Measurements from ENCODE around the gene FADD.

DNA sequence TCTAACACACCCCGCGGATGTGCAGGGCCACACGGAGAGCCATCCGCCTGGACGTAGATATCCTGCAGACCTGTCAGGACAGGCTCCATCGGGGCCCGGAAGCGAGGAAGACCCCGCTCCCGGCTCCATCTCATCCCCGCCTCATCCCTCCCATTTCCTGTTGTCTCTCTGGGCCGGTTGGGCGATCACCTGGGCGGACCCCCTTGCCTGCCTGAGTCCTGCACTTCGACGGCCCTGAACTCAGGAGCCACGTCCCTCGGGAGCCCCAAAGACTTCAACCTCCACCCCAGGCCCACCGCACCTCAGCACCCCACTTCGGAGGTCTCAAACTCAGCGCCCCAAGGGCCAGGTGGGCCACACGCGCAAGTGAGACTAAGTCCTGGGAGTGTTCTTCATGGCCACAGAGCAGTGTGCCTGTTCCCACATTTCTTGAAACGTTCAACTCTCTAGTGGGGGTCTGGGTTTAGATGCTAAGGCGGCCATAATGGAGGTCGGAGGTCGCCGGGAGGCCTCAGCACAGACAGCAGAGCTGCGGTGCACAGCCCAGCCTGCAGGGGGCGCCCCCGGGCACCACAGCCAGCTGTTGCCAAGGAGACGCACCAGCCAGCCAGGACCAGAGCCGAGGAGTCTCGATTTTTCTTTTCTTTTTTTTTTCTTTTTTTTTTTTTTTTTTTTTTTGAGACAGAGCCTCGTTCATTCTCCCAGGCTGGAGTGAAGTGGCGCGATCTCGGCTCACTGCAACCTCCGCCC is 26.0 kb upstream of the FADD start:
- TF ChIP-seq EZH2 (IDR thresholded peaks at IDR 0.05), result no peak
- TF ChIP-seq POLR2AphosphoS5 (IDR thresholded peaks at IDR 0.05; ENCODE audit: borderline replicate concordance, low read depth, low read length), result no peak
